Spleen (tissue), 7 donors: ENCODE results near the gene CST9L.

ENCODE experiments used
- POLR2A ChIP-seq, 3 donors: fragments of 450-650 bp; IDR thresholded peaks; one replicate each; pipeline ENCODE4 v1.5.1; 2017; ENCODE audit warnings: antibody characterized with exemption in 3 of 3, mild to moderate bottlenecking in 1 of 3
- POLR2AphosphoS5 ChIP-seq, 3 donors: sonication (generic); formaldehyde crosslinking; IDR thresholded peaks; one replicate each; pipeline ENCODE4 v1.5.1; 2017; ENCODE audit warnings: antibody characterized with exemption in 3 of 3
- TF ChIP-seq, protein P1 (sequence below), 11 experiments: fragments of 200-600 bp in 7 of 11; fragments of 450-650 bp in 4 of 11; sonication (generic) in 4 of 11; IDR thresholded peaks in 8 of 11; conservative IDR thresholded peaks in 3 of 11; 1 replicate in 7 of 11; 2 replicates in 4 of 11; pipeline versions ENCODE4 v1.4.0 to v1.8.0; 2016 to 2021; ENCODE audit warnings: antibody characterized with exemption in 11 of 11, inconsistent platforms in 4 of 11, mild to moderate bottlenecking in 1 of 11
- donor health status: DM: no; HTN: no; CAD: no; lungs with moderate emphysema.
- donor health status: DM: no; HTN: no; CAD: no.
- donor health status: DM: no; HTN: no; CAD: no.

- TF ChIP-seq, protein P1, sequence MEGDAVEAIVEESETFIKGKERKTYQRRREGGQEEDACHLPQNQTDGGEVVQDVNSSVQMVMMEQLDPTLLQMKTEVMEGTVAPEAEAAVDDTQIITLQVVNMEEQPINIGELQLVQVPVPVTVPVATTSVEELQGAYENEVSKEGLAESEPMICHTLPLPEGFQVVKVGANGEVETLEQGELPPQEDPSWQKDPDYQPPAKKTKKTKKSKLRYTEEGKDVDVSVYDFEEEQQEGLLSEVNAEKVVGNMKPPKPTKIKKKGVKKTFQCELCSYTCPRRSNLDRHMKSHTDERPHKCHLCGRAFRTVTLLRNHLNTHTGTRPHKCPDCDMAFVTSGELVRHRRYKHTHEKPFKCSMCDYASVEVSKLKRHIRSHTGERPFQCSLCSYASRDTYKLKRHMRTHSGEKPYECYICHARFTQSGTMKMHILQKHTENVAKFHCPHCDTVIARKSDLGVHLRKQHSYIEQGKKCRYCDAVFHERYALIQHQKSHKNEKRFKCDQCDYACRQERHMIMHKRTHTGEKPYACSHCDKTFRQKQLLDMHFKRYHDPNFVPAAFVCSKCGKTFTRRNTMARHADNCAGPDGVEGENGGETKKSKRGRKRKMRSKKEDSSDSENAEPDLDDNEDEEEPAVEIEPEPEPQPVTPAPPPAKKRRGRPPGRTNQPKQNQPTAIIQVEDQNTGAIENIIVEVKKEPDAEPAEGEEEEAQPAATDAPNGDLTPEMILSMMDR (IDR thresholded peaks at IDR 0.05 in 8 of 11, conservative IDR thresholded peaks at IDR 0.05 in 3 of 11): no peak
- no peak for TF ChIP-seq POLR2A (IDR thresholded peaks at IDR 0.05)
- no peak for TF ChIP-seq POLR2AphosphoS5 (IDR thresholded peaks at IDR 0.05)
These were observed 15.2 kb upstream of the CST9L start for GRCh38 chr20:23583526-23583925.
